ENCODE results near the gene OR10A3.

DNA sequence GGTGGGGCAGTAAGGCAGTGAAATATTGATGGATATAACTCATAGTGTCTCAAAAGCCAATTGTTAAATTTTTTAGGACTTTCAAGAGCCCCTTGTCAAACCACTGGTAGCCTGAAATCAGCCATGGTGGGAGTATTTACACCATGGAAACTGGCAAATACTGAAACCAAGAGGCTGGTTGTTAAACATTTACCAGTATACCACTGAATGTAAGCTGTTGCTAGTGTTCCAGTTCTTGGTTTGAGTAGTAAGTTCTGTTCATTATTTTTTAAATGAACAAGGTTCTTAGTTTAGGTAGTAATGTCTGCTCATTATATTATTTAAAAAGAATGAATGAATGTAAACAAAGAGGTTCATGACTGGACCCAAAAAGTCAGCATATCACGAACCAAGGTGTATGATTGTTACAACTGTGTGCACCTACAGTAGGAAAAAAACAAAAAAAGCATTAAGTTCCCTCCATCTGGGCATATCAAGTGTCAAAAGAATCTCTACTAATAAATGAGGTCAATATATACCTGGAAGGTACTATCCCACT, 41.1 kb upstream of the OR10A3 start:
- TF ChIP-seq CTCF (IDR thresholded peaks at IDR 0.05), result no peak
- TF ChIP-seq EP300 (IDR thresholded peaks at IDR 0.05), result no peak

Measured in upper lobe of left lung (tissue), 4 donors.